MG63 (cell line): Measurements from ENCODE around the gene AKR1C3. TPM values are rescaled to one million over a fixed set of nuclear protein-coding genes. Genes with fewer than 3 reads are reported as not detected.
"Not testable (repeated sequence)": the region's sequence is repeated elsewhere in the genome, so short reads cannot be mapped to it uniquely, and the experiment has no call there.

Experiments used
- DNase-seq: peaks from one replicate; pipeline ENCODE4 v3.0.0-alpha.2; 2020
- H3K27me3 ChIP-seq: fragments of 250-450 bp; sonication (Bioruptor Pico); 2 replicates; pipeline ENCODE4 v1.5.1; 2020; ENCODE audit warnings: mild to moderate bottlenecking, moderate library complexity
- H3K36me3 ChIP-seq: fragments of 250-450 bp; sonication (Bioruptor Pico); 2 replicates; pipeline ENCODE4 v1.5.1; 2020; ENCODE audit warnings: mild to moderate bottlenecking, moderate library complexity
- H3K4me3 ChIP-seq: fragments of 250-450 bp; sonication (Bioruptor Pico); 2 replicates; pipeline ENCODE4 v1.5.1; 2020; ENCODE audit warnings: mild to moderate bottlenecking, moderate library complexity
- H3K9me3 ChIP-seq: fragments of 250-450 bp; sonication (Bioruptor Pico); 2 replicates; pipeline ENCODE4 v1.5.1; 2020; ENCODE audit warnings: mild to moderate bottlenecking, moderate library complexity
- total RNA-seq: library from RNA; depleted of rRNA; stranded (reverse); fragments of >200 nt; shearing (Covaris generic); gene quantifications from 2 replicates; pipeline ENCODE4 v1.2.3, GENCODE V29; 2014; ENCODE audit warnings: low replicate concordance; rRNA removed

Gene AKR1C3
- total RNA-seq, result 8.7 and 11.3 TPM in 2 replicates

DNA sequence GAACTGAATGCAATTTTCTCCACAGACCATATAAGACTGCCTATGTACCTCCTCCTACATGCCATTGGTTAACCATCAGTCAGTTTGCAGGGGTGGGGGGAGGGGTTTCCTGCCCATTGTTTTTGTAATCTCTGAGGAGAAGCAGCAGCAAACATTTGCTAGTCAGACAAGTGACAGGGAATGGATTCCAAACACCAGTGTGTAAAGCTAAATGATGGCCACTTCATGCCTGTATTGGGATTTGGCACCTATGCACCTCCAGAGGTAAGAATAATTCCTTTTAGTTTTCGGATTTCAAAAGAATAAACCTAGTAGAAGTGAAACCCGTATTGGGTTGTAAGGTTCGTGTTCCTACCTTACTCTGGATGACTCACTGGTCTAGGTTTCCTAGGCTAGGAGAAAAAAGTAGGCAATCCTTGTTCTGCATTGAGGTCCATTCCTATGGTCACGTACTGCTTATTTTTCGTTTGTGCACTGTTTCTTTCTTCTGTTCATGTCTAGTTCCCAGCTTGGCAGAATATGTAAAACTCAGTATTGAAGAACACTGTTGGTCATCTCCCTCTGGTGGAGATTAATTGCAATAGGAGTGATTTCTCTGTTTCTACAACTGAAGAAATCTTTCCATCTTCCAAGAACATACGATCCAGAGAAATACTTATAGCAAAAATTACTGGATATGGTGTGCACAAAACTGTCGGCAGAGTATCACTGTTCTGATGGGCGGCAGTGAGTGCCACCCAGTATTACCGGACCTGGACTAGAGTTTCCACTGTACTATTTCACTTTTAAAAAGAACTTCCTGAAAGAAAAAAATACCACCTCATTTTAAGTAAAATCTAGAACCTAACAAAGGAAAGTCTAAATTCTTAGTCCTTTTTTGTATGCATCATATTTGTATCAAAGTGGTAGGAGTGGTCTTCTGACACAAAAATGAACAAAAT is at the start of gene AKR1C3:
Gene AKR1C3, plus strand, starts transcription at position 150 of the 941 bp plus-strand sequence. Its CDS starts 31 bp downstream, at position 181.
- no peak for DNase-seq
- Histone ChIP-seq H3K36me3 (no peaks in the 10 kb centered on the region), H3K27me3 (no peaks in the 10 kb centered on the region), H3K9me3 (no peaks in the 10 kb centered on the region), H3K4me3 (peak within 1 kb of the TSS; percentile 27)

DNA sequence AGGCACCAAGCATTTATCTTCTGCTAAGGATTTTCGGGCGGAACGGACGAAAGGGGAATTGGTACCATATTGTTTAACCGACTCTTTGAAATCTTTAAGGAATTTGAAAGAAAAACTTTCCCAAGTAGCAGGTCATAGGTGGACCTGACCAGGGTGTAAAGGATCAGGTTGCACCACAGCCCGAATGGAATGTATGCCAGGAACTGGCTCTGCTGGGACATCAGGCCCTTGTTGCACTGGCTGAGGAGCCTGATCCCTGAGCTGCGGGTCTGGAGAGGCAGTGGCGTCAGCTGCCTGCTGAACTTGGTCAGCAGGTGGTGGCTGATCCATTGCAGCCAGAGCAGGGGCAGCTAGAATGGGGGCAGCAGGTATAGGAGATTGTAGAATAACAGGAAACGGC is 49.1 kb upstream of the AKR1C3 start:
- no peaks in the 10 kb centered on the region for H3K36me3 ChIP-seq
- no peaks in the 10 kb centered on the region for H3K27me3 ChIP-seq
- no peak for DNase-seq
- no peak overlapping the region for H3K4me3 ChIP-seq
- peaks cover 8% of the 10 kb centered on the region; the same call in 1 of the 2 replicates for H3K9me3 ChIP-seq

DNA sequence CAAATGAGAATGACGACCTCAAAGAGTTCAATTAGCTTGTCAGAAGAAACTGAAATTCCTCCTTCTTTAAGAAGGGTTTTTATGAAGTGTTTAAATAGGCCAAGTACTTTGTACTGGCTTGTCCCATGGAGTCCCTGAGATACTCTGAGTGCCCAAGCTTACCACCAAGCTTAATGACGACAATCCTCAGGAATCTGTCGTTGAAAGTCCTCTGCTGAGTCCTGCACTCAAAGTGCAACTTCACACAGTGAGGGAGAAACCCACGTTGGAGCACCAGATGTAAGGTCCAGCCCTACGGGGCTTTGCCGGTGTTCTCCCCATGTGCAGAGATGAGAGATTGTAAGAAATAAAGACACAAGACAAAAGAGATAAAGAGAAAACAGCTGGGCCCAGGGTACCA is 47.8 kb upstream of the AKR1C3 start:
- Histone ChIP-seq H3K9me3 (no peaks in the 10 kb centered on the region; the same call in 1 of the 2 replicates), H3K36me3 (no peaks in the 10 kb centered on the region), H3K27me3 (no peaks in the 10 kb centered on the region), H3K4me3 (no peak overlapping the region)
- DNase-seq, result no peak

DNA sequence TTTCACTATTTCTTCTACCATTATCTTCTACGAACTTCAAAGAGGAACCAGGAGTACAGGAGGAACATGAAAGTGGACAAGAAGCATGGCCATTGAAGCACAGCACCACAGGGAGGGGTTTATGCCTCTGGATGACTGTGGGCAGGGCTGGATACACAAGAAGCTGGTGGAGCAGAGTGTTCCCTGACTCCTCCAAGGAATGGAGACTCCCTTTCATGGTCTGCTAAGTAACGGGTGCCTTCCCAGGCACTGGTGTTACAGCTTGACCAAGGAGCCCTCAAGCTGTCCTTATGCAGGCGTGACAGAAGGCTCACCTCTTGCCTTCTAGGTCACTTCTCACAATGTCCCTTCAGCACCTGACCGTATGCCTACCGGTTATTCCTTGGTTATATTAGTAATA is 47.2 kb upstream of the AKR1C3 start:
- DNase-seq, H3K9me3 ChIP-seq: not testable (repeated sequence)

DNA sequence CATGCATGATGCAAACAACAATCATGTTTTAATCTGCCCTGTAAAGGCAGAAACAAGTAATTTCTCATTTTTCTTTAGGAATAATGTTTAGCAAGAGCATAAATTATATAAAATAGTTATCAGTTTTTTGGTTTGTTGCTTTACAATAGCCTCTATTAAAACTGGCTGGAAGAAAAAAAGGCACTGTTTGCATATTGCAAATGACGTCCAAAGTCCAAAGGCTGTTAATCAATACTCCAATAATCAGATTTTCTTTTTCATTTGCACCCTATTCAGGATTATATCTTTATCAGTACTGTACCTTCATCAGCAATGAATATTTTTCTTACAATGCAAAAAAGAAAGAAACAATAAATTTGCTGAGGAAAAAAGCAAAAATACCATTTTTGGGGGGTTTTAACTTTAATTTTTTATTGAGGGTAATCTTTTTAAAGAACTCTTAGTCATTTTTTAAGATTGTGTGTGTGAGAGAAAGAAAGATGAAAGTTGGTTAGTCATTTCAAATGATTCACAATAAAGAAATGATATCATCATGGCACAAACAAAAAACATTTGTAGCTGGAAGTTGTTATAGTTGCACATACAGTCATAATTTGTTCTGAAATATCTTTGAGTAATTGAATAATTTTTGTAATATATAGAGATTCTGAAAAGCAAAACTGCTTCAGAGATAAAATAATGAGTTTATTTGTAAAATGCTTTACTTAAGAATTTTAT is 46.1 kb upstream of the AKR1C3 start:
- Histone ChIP-seq H3K4me3 (no peak overlapping the region), H3K27me3 (no peaks in the 10 kb centered on the region), H3K36me3 (no peaks in the 10 kb centered on the region), H3K9me3 (no peaks in the 10 kb centered on the region; the same call in 1 of the 2 replicates)
- DNase-seq, result no peak

More for the DNA sequence above, 47.2 kb upstream of the AKR1C3 start:
- not testable (repeated sequence) for H3K4me3 ChIP-seq, H3K27me3 ChIP-seq, H3K36me3 ChIP-seq

DNA sequence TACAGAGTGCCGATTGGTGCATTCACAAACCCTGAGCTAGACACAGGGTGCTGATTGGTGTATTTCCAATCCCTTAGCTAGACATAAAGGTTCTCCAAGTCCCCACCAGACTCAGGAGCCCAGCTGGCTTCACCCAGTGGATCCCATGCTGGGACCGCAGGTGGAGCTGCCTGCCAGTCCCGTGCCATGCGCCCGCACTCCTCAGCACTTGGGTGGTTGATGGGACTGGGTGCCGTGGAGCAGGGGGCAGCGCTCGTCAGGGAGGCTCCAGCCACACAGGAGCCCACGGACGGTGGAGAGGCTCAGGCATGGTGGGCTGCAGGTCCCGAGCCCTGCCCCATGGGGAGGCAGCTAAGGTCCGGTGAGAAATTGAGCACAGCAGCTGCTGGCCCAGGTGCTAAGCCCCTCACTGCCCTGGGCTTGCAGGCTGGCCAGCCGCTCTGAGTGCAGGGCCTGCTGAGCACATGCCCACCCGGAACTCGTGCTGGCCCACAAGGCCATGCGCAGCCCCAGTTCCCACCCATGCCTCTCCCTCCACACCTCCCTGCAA is 41.2 kb upstream of the AKR1C3 start:
- H3K36me3 ChIP-seq, H3K27me3 ChIP-seq, DNase-seq: not testable (repeated sequence)

DNA sequence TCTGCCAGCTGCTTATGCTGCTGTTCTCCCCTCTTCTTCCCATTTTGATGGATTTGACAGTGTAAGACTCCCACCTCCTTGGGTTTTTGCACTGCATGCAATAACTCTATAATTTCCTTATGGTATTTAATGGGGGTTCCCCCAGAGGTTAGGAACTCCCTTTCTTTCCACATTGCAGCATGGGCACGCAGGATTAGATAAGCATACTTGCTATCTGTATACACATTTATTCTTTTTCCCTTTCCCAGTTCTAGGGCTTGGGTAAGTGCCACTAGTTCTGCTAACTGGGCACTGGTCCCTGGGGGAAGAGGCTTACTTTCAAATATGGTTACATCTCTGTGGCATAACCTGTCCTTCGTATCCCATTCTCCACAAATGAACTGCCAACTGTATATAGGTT is 39.4 kb upstream of the AKR1C3 start:
- H3K9me3 ChIP-seq, H3K4me3 ChIP-seq, H3K36me3 ChIP-seq, DNase-seq, H3K27me3 ChIP-seq: not testable (repeated sequence)

More for the DNA sequence above, 41.2 kb upstream of the AKR1C3 start:
- not testable (repeated sequence) for H3K9me3 ChIP-seq, H3K4me3 ChIP-seq

DNA sequence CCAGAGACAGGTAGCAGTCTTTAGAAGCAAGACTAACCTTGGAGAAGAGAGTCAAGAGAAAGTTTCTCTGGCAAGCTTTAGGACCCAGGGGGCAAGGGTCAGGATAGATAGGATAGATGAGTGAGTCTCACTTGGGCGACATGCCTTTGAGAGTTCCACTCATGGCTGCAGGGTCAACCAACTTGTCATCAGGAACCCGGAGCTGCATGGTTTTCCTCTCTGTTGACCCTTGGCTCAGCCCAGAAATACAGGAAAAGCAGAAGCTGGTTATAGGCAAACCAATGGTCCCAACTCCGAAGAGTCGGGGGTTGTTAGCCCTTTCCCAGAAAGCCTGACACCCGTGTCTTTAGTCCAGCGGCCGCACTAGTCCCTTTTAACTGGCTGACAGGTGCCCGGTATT is 34.9 kb upstream of the AKR1C3 start:
- H3K36me3 ChIP-seq, DNase-seq, H3K27me3 ChIP-seq, H3K4me3 ChIP-seq, H3K9me3 ChIP-seq: not testable (repeated sequence)

DNA sequence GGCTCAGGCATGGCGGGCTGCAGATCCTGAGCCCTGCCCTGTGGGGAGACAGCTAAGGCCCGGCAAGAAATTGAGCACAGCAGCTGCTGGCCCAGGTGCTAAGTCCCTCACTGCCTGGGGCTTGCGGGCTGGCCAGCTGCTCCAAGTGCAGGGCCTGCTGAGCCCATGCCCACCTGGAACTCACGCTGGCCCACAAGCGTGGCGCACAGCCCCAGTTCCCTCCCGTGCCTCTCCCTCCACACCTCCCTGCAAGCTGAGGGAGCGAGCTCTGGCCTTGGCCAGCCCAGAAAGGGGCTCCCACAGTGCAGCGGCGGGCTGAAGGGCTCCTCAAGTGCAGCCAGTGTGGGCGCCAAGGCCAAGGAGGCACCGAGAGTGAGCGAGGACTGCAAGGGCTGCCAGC is 33.4 kb upstream of the AKR1C3 start:
- not testable (repeated sequence) for DNase-seq, H3K4me3 ChIP-seq, H3K27me3 ChIP-seq, H3K36me3 ChIP-seq, H3K9me3 ChIP-seq

DNA sequence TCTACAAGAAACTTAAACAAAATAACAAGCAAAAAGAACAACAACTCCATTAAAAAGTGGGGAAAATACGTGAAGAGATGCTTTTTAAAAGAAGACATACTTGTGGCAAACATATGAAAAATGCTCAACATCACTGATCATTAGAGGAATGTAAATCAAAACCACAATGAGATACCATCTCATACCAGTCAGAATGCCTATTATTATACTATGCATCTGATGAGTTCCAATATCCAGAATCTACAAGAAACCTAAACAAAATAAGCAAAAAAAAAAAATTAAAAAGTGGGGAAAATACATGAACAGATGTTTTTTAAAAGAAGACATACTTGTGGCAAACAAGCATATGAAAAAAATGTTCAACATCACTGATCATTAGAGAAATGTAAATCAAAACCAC is 29.6 kb upstream of the AKR1C3 start:
- Histone ChIP-seq H3K36me3 (no peaks in the 10 kb centered on the region), H3K27me3 (no peaks in the 10 kb centered on the region)
- DNase-seq, result no peak

DNA sequence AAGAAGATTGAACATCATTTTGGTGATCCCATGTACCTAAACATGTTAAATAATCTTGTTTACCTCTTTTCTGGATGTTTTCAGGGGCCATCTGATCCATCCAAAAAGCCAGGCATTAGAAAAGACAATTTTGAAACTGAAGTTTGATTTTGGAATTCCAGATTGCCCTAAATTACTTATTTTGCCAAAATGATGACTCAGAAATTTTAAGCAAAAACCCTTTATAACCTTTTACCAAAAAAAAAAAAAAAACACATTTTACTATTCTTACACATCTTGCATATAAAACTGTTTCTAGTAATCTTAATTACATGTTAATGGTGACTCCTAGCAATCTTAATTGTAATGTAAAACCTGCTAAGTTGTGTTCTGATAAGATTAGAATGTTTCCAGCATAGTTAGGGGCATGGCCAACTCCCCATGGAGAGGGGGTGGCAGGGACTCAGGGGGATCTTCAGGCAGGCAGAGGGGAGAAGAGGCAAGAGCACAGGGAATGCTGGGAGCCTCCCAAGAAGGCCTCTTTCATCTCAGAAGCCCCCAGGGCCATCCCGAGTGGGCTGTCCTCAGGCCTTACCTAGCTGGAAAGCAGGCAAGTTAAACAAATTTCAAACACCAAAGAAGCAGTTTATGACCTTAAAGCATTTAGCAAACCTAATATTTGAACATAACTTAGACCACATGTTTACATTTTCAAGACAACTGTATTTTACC is 25.8 kb upstream of the AKR1C3 start:
- no peak overlapping the region for H3K4me3 ChIP-seq
- H3K36me3 ChIP-seq, result no peaks in the 10 kb centered on the region
- H3K27me3 ChIP-seq, result no peaks in the 10 kb centered on the region
- no peak for DNase-seq
- H3K9me3 ChIP-seq, result 0 out of 2 replicates have a peak, but pooled peaks cover 2% of the 10 kb centered on the region

More for the DNA sequence above, 29.6 kb upstream of the AKR1C3 start:
- H3K9me3 ChIP-seq, result 0 out of 2 replicates have a peak, but pooled peaks cover 2% of the 10 kb centered on the region
- H3K4me3 ChIP-seq, result no peak overlapping the region

DNA sequence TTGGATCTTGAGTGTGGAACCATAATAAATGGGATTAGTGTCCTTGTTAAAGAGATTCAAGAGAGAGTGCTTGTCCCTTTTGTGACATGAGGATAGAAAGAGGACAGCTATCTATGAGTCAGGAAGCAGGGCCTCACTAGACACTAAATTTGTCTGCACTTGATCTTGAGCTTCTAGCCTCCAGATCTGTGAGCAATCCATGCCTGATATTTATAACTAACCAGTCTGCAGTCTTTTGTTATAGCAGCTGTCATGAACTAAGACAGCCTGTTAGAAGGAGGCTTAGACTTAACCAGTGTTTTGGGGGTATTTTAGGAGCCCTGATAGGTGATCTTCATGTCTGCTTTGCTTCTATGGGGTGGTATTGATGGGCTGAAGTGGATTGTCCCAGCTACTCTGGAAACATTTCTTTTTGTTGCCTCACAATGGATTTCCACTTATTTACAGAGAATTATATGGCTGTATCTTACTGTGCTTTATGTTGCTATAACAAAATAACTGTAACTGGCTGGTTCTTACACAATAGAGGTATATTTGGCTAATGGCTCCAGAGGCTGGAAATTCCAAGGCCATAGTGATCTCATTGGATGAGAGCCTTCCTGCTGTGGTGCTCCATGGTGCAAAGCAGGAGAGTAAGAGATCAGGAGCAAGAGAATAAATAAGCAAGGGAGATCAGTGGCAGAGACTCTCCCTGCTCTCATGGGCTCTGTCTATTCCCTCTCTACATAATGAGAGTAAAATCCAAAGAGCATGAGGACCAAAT is 23.4 kb upstream of the AKR1C3 start:
- H3K9me3 ChIP-seq, result 0 out of 2 replicates have a peak, but pooled peaks cover 2% of the 10 kb centered on the region
- H3K27me3 ChIP-seq, result no peaks in the 10 kb centered on the region
- no peaks in the 10 kb centered on the region for H3K36me3 ChIP-seq
- no peak overlapping the region for H3K4me3 ChIP-seq
- DNase-seq, result no peak

DNA sequence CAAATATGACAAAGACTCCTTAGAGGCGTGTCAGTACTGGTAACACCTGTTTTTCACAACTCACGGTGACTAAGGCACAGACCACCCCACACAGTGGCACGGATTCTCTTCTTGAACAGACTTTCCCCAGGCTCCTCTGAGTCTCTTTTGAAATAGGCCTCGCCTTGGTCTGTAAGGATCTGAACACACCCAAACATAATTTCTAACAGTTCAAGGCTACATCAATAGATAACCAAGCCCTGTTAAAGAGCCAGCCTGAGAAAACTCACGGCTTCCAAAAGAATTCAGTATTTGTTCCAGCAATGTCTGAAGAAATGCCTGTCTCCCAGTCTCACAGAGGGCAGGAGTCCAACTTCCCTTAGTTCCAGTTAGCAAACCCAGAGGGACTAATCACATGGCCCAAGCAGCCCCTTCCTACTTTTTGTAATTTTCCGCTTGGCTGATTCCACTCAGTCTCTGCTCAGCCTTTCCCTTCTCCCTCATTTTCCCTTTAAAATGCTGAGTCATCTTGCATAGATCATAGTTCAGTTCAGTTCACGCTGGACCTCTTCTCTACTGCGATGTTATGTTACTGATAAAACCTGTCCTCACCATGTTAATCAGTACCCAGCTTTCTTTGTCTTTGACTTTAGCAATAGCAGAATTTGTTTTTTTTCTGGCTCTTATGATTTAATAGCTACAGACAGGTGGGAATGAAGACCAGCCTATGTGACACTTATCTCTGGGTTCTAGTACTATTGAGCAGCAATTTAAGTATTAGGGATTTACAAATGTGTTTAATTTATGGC is 22.6 kb upstream of the AKR1C3 start:
- Histone ChIP-seq H3K4me3 (no peak overlapping the region), H3K9me3 (0 out of 2 replicates have a peak, but pooled peaks cover 2% of the 10 kb centered on the region), H3K36me3 (no peaks in the 10 kb centered on the region), H3K27me3 (no peaks in the 10 kb centered on the region)
- peak; percentile 66 for DNase-seq

DNA sequence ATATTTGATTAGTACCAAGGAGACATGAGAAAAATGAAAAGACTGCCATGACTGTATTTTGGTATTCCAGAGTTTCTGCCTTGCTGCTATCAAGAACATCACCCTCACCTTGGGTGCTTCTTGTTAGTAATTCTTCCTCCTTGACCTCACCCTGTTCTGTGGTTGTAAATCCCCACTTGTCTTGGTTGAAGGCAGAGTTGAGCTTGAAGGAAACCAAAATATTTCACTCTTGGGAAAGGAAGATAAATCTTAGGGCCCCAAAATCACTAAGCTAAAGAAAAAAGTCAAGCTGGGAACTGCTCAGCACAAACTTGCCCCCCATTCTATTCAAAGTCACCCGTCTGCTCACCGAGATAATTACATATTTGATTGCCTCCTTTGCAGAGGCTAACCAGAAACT is 20.6 kb upstream of the AKR1C3 start:
- DNase-seq, result no peak
- 0 out of 2 replicates have a peak, but pooled peaks cover 2% of the 10 kb centered on the region for H3K9me3 ChIP-seq
- no peak overlapping the region for H3K4me3 ChIP-seq
- no peaks in the 10 kb centered on the region for H3K27me3 ChIP-seq
- no peaks in the 10 kb centered on the region for H3K36me3 ChIP-seq

DNA sequence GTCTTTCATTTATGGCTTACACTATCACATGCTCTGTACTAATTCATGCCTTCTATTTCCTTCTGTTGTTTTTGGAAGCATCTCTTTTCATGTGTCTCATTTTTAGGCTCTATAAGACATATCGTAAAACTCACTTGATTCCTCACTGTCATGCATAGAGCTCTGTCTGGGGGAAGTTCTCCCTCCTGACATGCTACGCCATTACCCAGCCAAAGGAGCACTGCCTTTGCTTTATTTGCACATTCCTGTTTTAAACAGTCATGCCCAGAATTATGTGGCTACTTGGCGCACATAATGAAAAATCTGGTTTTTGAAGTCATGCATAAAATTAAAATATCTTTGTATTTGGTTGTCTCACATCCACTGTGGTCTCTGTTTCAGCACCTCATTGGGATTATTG is 17.6 kb upstream of the AKR1C3 start:
- H3K4me3 ChIP-seq, result no peak overlapping the region
- H3K27me3 ChIP-seq, result no peaks in the 10 kb centered on the region
- DNase-seq, result peak; percentile 54
- no peaks in the 10 kb centered on the region for H3K36me3 ChIP-seq
- H3K9me3 ChIP-seq, result no peaks in the 10 kb centered on the region
